GM12878 (cell line): ENCODE results near the gene RPS6KA4. TPM values are rescaled to one million over a fixed set of nuclear protein-coding genes. Genes with fewer than 3 reads are reported as not detected.

Experiments
- ATAC-seq: fragments of 200-7000 bp; cut with Tn5 transposase; 3 replicates; pipeline ENCODE4 v1.9.1; 2020; ENCODE audit warnings: mild to moderate bottlenecking, moderate library complexity
- BruUV-seq: library from RNA; stranded (reverse); fragments of 400-500 nt; replicated peaks from 2 replicates; lab custom pipeline; 2021; lab: Mats Ljungman, UMichigan
- CTCF ChIA-PET: fragments of 300-600 bp; sonication (Branson Sonifier 250); formaldehyde crosslinking; extraction: SDS; loops from one replicate; lab custom pipeline; 2021; ENCODE audit warnings: inconsistent platforms; lab: Yijun Ruan, JAX
- POLR2A ChIA-PET: fragments of 350-600 bp; formaldehyde crosslinking; extraction: SDS; loops from one replicate; lab custom pipeline; 2021; ENCODE audit warnings: inconsistent platforms; lab: Charles Lee
- RAD21 ChIA-PET: fragments of 300-600 bp; sonication (Branson Sonifier 250); formaldehyde crosslinking; loops from one replicate; lab custom pipeline; 2023; ENCODE audit warnings: antibody characterized with exemption; ENCODE audit not compliant: unreplicated experiment; lab: Charles Lee
- SMC1A ChIA-PET: fragments of 300-600 bp; sonication (Branson Sonifier 250); formaldehyde crosslinking; loops from one replicate; lab custom pipeline; 2023; ENCODE audit not compliant: unreplicated experiment, uncharacterized antibody; lab: Charles Lee
- DNase-seq: peaks from one replicate; pipeline ENCODE4 v3.0.0-alpha.2; 2011; ENCODE audit warnings: low read depth, low spot score
- FAIRE-seq: peaks from 3 replicates; lab custom pipeline; 2011; peaks lifted over from hg19 to GRCh38; lab: Jason Lieb, UNC
- H2AFZ ChIP-seq: 2 replicates; pipeline ENCODE4 v1.6.0; 2011; ENCODE audit warnings: low read depth, low read length, control low read depth; ENCODE audit not compliant: control insufficient read depth
- H3K27ac ChIP-seq: 2 replicates; pipeline ENCODE4 v1.5.1; 2011; ENCODE audit warnings: control low read depth; ENCODE audit not compliant: control insufficient read depth, insufficient read depth
- H3K27me3 ChIP-seq, 2 experiments: replicated peaks in 1 of 2; 2 replicates each; pipeline versions ENCODE4 v1.6.0 to v1.6.1; 2011; ENCODE audit warnings: low read length in 1 of 2; ENCODE audit not compliant: control insufficient read depth in 2 of 2, insufficient read depth in 2 of 2
- H3K36me3 ChIP-seq, 2 experiments: 2 replicates each; pipeline ENCODE4 v1.5.1; 2011; ENCODE audit warnings: low read length in 1 of 2; ENCODE audit not compliant: control insufficient read depth in 2 of 2, insufficient read depth in 2 of 2
- H3K4me1 ChIP-seq: 2 replicates; pipeline ENCODE4 v1.6.1; 2011; ENCODE audit warnings: mild to moderate bottlenecking, low read length, moderate library complexity, mixed read lengths; ENCODE audit not compliant: control insufficient read depth, insufficient read depth
- H3K4me2 ChIP-seq: 2 replicates; pipeline ENCODE4 v1.6.0; 2011; ENCODE audit warnings: control low read depth; ENCODE audit not compliant: control insufficient read depth, insufficient read depth
- H3K4me3 ChIP-seq: fragments of 200-600 bp; sonication (generic); 2 replicates; pipeline ENCODE4 v1.5.1; 2016
- H3K79me2 ChIP-seq: 2 replicates; pipeline ENCODE4 v1.6.0; 2011; ENCODE audit warnings: low read length; ENCODE audit not compliant: control insufficient read depth, insufficient read depth
- H3K9ac ChIP-seq: 2 replicates; pipeline ENCODE4 v1.8.0; 2011; ENCODE audit warnings: low read length, control low read depth, mixed read lengths; ENCODE audit not compliant: control insufficient read depth, insufficient read depth
- H3K9me3 ChIP-seq: replicated peaks from 3 replicates; pipeline ENCODE4 v1.5.1; 2011; ENCODE audit warnings: mild to moderate bottlenecking, low read length; ENCODE audit not compliant: control insufficient read depth, insufficient read depth
- H4K20me1 ChIP-seq: 2 replicates; pipeline ENCODE4 v1.6.0; 2011; ENCODE audit not compliant: control insufficient read depth, insufficient read depth
- BCL11A ChIP-seq: IDR thresholded peaks from 2 replicates; pipeline ENCODE4 v1.6.1; 2011; ENCODE audit warnings: low read depth, low read length
- CREB1 ChIP-seq: IDR thresholded peaks from 2 replicates; pipeline ENCODE4 v1.6.1; 2012; ENCODE audit warnings: low read depth, mild to moderate bottlenecking, inconsistent platforms
- HDAC6 ChIP-seq: fragments of 200-600 bp; sonication (generic); IDR thresholded peaks from one replicate; pipeline ENCODE4 v1.8.0; 2017; ENCODE audit warnings: antibody characterized with exemption; ENCODE audit not compliant: unreplicated experiment
- IKZF2 ChIP-seq, 2 experiments: fragments of 450-650 bp; IDR thresholded peaks; 2 replicates each; pipeline ENCODE4 v1.6.1; 2017; ENCODE audit warnings: mild to moderate bottlenecking in 2 of 2, moderate library complexity in 2 of 2
- MEF2B ChIP-seq: fragments of 450-650 bp; IDR thresholded peaks from 2 replicates; pipeline ENCODE4 v1.6.1; 2018; ENCODE audit warnings: mild to moderate bottlenecking, moderate library complexity; ENCODE audit not compliant: partially characterized antibody, poor library complexity, severe bottlenecking
- MYB ChIP-seq: fragments of 150-350 bp; IDR thresholded peaks from 2 replicates; pipeline ENCODE4 v1.6.1; 2014; ENCODE audit warnings: mild to moderate bottlenecking, low read depth, low read length, borderline replicate concordance
- SIX5 ChIP-seq: IDR thresholded peaks from 2 replicates; pipeline ENCODE4 v1.6.1; 2011; ENCODE audit warnings: mild to moderate bottlenecking, low read depth, low read length, moderate library complexity; ENCODE audit not compliant: severe bottlenecking
- SKIL ChIP-seq: fragments of 450-650 bp; IDR thresholded peaks from 2 replicates; pipeline ENCODE4 v1.6.1; 2017; ENCODE audit warnings: mild to moderate bottlenecking, low read depth, inconsistent platforms; ENCODE audit not compliant: poor library complexity, severe bottlenecking
- TCF3 ChIP-seq: IDR thresholded peaks from 2 replicates; pipeline ENCODE4 v1.6.1; 2012; ENCODE audit warnings: low read depth, mild to moderate bottlenecking, low read length, borderline replicate concordance; ENCODE audit not compliant: insufficient read depth
- WGBS: methylation state at CpG from one replicate; pipeline ENCODE4 v1.1.6; 2016; ENCODE audit warnings: low lambda C conversion rate; ENCODE audit not compliant: insufficient replicate concordance, insufficient coverage; ENCODE audit errors: missing lambda C conversion rate; 5-methylcytosine and 5-hydroxymethylcytosine counted together
- in situ Hi-C: fragments of 300-500 bp; cut with MboI; formaldehyde crosslinking; loops from 9 replicates; pipeline ENCODE4 v1.14.3; 2018; ENCODE audit warnings: mixed read lengths
- intact Hi-C: fragments of 100-400 bp; cut with micrococcal nuclease; formaldehyde crosslinking; loops from one replicate; pipeline ENCODE4 v1.14.2; 2022; ENCODE audit not compliant: unreplicated experiment
- polyA plus RNA-seq, 11 experiments: library from polyadenylated mRNA; depleted of rRNA in 4 of 11; unstranded in 6 of 11; stranded (reverse) in 5 of 11; fragments of >200 nt; fragmentation: Nextera tagmentation in 4 of 11; fragmentation: Illumina TruSeq in 1 of 11; extraction: Ambion mirVana in 4 of 11; extraction: Trizol in 1 of 11; gene quantifications; 1 replicate in 1 of 11; 2 replicates in 10 of 11; pipeline versions ENCODE4 v1.2.1 to v1.2.3, GENCODE V29; 2011 to 2016; ENCODE audit warnings: inconsistent platforms in 2 of 11, missing spikeins in 2 of 11, low read depth in 1 of 11
- total RNA-seq, 4 experiments: library from RNA; depleted of rRNA in 3 of 4; stranded (reverse); fragments of >200 nt in 3 of 4; fragmentation: Illumina TruSeq in 1 of 4; extraction: Trizol in 1 of 4; gene quantifications; 2 replicates each; pipeline versions ENCODE4 v1.2.1 to v1.2.3, GENCODE V29; 2013 to 2021
- TF ChIP-seq, protein P1 (sequence below): fragments of 150-350 bp; IDR thresholded peaks from 2 replicates; pipeline ENCODE4 v1.6.1; 2014; ENCODE audit warnings: mild to moderate bottlenecking, low read depth, low read length
- TF ChIP-seq, protein P2 (sequence below): fragments of 450-650 bp; formaldehyde crosslinking; IDR thresholded peaks from 2 replicates; pipeline ENCODE4 v1.5.0; 2022; ENCODE audit warnings: mild to moderate bottlenecking, missing genetic modification characterization

RPS6KA4 gene
- total and polyA plus RNA-seq, 10 of the 15 experiments (the other 5 are each of a cell fraction or from before 2014, with no cell fraction given), result 0.34 to 32.6 (median 11.3) TPM

- no peak for TF ChIP-seq SKIL
- TF ChIP-seq, protein P1, sequence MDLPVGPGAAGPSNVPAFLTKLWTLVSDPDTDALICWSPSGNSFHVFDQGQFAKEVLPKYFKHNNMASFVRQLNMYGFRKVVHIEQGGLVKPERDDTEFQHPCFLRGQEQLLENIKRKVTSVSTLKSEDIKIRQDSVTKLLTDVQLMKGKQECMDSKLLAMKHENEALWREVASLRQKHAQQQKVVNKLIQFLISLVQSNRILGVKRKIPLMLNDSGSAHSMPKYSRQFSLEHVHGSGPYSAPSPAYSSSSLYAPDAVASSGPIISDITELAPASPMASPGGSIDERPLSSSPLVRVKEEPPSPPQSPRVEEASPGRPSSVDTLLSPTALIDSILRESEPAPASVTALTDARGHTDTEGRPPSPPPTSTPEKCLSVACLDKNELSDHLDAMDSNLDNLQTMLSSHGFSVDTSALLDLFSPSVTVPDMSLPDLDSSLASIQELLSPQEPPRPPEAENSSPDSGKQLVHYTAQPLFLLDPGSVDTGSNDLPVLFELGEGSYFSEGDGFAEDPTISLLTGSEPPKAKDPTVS, result no peak
- no peak for TF ChIP-seq BCL11A
- no peak for TF ChIP-seq HDAC6
- no peak for TF ChIP-seq MEF2B
- TF ChIP-seq CREB1, result no peak
- TF ChIP-seq TCF3, result no peak
- no peak for TF ChIP-seq IKZF2 (IDR thresholded peaks at IDR 0.05)
- no peak for TF ChIP-seq SIX5
- TF ChIP-seq, protein P2, sequence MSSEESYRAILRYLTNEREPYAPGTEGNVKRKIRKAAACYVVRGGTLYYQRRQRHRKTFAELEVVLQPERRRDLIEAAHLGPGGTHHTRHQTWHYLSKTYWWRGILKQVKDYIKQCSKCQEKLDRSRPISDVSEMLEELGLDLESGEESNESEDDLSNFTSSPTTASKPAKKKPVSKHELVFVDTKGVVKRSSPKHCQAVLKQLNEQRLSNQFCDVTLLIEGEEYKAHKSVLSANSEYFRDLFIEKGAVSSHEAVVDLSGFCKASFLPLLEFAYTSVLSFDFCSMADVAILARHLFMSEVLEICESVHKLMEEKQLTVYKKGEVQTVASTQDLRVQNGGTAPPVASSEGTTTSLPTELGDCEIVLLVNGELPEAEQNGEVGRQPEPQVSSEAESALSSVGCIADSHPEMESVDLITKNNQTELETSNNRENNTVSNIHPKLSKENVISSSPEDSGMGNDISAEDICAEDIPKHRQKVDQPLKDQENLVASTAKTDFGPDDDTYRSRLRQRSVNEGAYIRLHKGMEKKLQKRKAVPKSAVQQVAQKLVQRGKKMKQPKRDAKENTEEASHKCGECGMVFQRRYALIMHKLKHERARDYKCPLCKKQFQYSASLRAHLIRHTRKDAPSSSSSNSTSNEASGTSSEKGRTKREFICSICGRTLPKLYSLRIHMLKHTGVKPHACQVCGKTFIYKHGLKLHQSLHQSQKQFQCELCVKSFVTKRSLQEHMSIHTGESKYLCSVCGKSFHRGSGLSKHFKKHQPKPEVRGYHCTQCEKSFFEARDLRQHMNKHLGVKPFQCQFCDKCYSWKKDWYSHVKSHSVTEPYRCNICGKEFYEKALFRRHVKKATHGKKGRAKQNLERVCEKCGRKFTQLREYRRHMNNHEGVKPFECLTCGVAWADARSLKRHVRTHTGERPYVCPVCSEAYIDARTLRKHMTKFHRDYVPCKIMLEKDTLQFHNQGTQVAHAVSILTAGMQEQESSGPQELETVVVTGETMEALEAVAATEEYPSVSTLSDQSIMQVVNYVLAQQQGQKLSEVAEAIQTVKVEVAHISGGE (CRISPR knock-in tag), result no peak
- TF ChIP-seq MYB, result no peak
- TF ChIP-seq, all 136 proteins: peak for 0
- Histone ChIP-seq H3K4me2 (no peak overlapping the region), H3K27ac (no peak overlapping the region), H3K9me3 (peaks cover 8% of the 10 kb centered on the region; the same call in 2 of the 3 replicates), H3K4me3 (no peak overlapping the region), H4K20me1 (no peaks in the 10 kb centered on the region), H3K79me2 (no peaks in the 10 kb centered on the region), H3K36me3 (no peaks in the 10 kb centered on the region), H3K4me1 (no peaks in the 10 kb centered on the region), H3K9ac (no peak overlapping the region), H3K27me3 (no peaks in the 10 kb centered on the region; a peak in 1 of 4 replicates), H2AFZ (no peak overlapping the region)
- RAD21 ChIA-PET, result no interaction called here
- POLR2A ChIA-PET, result no interaction called here
- no peak for FAIRE-seq
- in situ Hi-C loops (no loop called here), intact Hi-C loops (no loop called here)
- no peak for DNase-seq
- no TSS peak for BruUV-seq
- ATAC-seq, result no peak
- SMC1A ChIA-PET, result no interaction called here
- CTCF ChIA-PET, result no interaction called here
- WGBS, result 93% methylated on average over 1 of the region's 3 CpGs
Measured at GRCh38 chr11:64391839-64392238, 32.9 kb downstream of the RPS6KA4 start.
